Ishikawa (cell line): ENCODE measurements around the gene ARHGEF7.

Source experiments
- CEBPB ChIP-seq: IDR thresholded peaks from 2 replicates; pipeline ENCODE4 v1.6.1; 2012
- CREB1 ChIP-seq: IDR thresholded peaks from 2 replicates; pipeline ENCODE4 v1.6.1; 2012; ENCODE audit warnings: low read depth
- EGR1 ChIP-seq: IDR thresholded peaks from 2 replicates; pipeline ENCODE4 v1.6.1; 2012
- EP300 ChIP-seq: IDR thresholded peaks from 2 replicates; pipeline ENCODE4 v1.6.1; 2012; ENCODE audit warnings: borderline replicate concordance
- FOXM1 ChIP-seq: IDR thresholded peaks from 2 replicates; pipeline ENCODE4 v1.6.1; 2012; ENCODE audit warnings: low read depth, borderline replicate concordance
- MAX ChIP-seq: IDR thresholded peaks from 2 replicates; pipeline ENCODE4 v1.6.1; 2012
- NFIC ChIP-seq: IDR thresholded peaks from 2 replicates; pipeline ENCODE4 v1.6.1; 2012
- RAD21 ChIP-seq: IDR thresholded peaks from 2 replicates; pipeline ENCODE4 v1.6.1; 2012; ENCODE audit warnings: low read depth
- REST ChIP-seq: IDR thresholded peaks from 2 replicates; pipeline ENCODE4 v1.6.1; 2012; ENCODE audit warnings: low read depth, mild to moderate bottlenecking
- TAF1 ChIP-seq: IDR thresholded peaks from 2 replicates; pipeline ENCODE4 v1.6.1; 2012; ENCODE audit warnings: low read depth, mild to moderate bottlenecking
- TCF12 ChIP-seq: IDR thresholded peaks from 2 replicates; pipeline ENCODE4 v1.6.1; 2012; ENCODE audit warnings: low read depth
- TEAD4 ChIP-seq: IDR thresholded peaks from 2 replicates; pipeline ENCODE4 v1.6.1; 2012
- USF1 ChIP-seq: IDR thresholded peaks from 2 replicates; pipeline ENCODE4 v1.6.1; 2012
- YY1 ChIP-seq: IDR thresholded peaks from 2 replicates; pipeline ENCODE4 v1.6.1; 2012; ENCODE audit warnings: low read depth
- ZBTB7A ChIP-seq: IDR thresholded peaks from 2 replicates; pipeline ENCODE4 v1.6.1; 2012; ENCODE audit warnings: low read depth

The ARHGEF7 gene

GRCh38 chr13:111095031-111095840 lies 19.9 kb upstream of the ARHGEF7 start:
- TF ChIP-seq EP300, result no peak
- TF ChIP-seq ZBTB7A, result no peak
- no peak for TF ChIP-seq MAX
- TF ChIP-seq FOXM1, result no peak
- no peak for TF ChIP-seq RAD21
- TF ChIP-seq CEBPB, result no peak

- no peak for TF ChIP-seq FOXM1
- no peak for TF ChIP-seq TEAD4
- TF ChIP-seq NFIC, result no peak
- TF ChIP-seq RAD21, result no peak
- TF ChIP-seq EGR1, result no peak
- no peak for TF ChIP-seq MAX
- TF ChIP-seq TAF1, result no peak
- TF ChIP-seq USF1, result no peak
- no peak for TF ChIP-seq YY1
Measured at GRCh38 chr13:111095911-111096501, 19.1 kb upstream of the ARHGEF7 start.

GRCh38 chr13:111099290-111099689 lies 15.8 kb upstream of the ARHGEF7 start:
- TF ChIP-seq REST (no peak), YY1 (no peak), MAX (no peak), CREB1 (no peak), USF1 (no peak), FOXM1 (no peak), TAF1 (no peak), ZBTB7A (no peak)

- TF ChIP-seq TAF1 (no peak), CEBPB (no peak), CREB1 (no peak), RAD21 (no peak), REST (no peak), YY1 (no peak)
Measured at GRCh38 chr13:111110054-111110453, 5.1 kb upstream of the ARHGEF7 start.

GRCh38 chr13:111111376-111111937 lies 3.7 kb upstream of the ARHGEF7 start:
- TF ChIP-seq EP300 (no peak), USF1 (no peak), CEBPB (no peak), REST (no peak), TCF12 (no peak), YY1 (no peak), EGR1 (no peak), ZBTB7A (no peak), TEAD4 (no peak), TAF1 (no peak), NFIC (no peak), FOXM1 (no peak), CREB1 (no peak)
